Anterior cingulate cortex (tissue), 58 donors: ENCODE results near the gene ITPK1.

Experiments used
- DNase-seq, 58 donors: peaks; one replicate each; lab custom pipeline; 2025; lab: John Stamatoyannopoulos, UW

Gene ITPK1

DNA sequence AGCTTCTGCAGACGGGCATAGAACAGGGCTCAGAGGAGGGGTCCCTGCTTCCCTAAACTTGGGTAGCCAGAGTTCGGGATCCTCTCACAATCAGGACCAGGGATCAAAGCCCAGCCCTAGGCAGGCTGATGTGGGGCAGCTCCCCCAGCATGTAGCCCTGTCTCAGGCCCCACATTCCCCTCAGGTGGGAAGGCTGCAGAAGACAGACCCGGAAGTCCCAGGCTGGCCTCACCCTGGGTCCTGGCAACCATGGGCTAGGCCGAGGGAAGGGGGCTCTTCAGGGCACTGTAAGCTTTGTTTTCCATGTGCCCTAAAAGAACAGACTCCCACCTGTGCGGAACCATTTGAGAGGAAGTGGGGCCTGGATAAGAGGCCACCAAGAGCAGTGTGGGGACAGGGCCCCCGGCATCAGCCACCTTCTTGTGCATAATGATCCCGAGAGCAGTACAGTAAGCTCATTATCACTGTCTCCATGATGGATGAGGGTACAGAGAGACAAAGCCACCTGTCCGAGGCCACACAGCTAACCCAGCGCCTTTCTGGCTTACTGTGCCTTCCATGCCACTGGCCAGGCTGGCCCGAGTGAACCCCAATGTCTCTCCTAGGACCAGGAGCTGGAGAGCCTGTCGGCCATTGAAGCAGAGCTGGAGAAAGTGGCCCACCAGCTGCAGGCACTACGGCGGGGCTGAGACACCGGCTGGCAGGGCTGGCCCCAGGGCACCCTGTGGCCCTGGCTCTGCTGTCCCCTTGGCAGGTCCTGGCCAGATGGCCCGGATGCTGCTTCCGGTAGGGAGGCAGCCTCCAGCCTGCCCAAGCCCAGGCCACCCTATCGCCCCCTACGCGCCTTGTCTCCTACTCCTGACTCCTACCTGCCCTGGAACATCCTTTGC lies 181.3 kb downstream of the ITPK1 start:
- no peak for DNase-seq

- DNase-seq, result no peak
These were observed 182.2 kb downstream of the ITPK1 start for GRCh38 chr14:92933481-92933880.

GRCh38 chr14:92932448-92933395 lies 183.0 kb downstream of the ITPK1 start:
- peak in 7 of 58 donors; percentile 14 to 65 (median 32) for DNase-seq

GRCh38 chr14:92931681-92932447 lies 183.9 kb downstream of the ITPK1 start:
- no peak for DNase-seq

DNA sequence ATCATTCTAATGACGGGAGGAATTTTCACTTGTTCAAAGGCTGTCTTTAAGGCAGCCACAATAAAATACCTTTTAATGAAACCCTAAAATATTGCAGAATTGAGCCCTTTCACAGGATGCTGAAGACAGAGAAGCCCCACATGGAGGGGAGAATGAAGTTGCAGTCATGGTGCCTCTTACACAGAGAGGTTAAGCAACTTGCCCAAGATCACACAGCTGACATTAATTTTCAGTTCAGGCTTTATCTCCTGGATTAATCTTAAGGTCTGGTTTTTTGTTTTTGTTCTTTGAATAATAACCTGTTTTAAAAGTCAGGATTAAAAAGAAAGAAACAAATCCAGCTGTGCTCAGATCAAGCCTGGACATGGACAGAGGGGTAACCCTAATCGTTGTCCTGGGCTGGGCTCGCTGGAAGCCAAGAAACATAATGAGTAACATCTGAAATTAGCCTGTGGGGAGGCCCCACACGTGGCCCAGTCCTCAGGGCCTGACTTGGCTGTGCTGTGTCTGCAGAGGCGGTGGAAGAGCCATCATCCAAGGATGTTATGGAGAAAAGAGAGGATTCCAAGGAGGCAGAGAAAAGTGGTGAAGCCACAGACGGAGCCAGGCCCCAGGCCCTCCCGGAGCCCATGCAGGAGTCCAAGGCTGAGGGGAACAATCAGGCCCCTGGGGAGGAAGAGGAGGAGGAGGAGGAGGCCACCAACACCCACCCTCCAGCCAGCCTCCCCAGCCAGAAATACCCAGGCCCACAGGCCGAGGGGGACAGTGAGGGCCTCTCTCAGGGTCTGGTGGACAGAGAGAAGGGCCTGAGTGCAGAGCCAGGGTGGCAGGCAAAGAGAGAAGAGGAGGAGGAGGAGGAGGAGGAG lies 184.8 kb downstream of the ITPK1 start:
- no peak for DNase-seq

DNA sequence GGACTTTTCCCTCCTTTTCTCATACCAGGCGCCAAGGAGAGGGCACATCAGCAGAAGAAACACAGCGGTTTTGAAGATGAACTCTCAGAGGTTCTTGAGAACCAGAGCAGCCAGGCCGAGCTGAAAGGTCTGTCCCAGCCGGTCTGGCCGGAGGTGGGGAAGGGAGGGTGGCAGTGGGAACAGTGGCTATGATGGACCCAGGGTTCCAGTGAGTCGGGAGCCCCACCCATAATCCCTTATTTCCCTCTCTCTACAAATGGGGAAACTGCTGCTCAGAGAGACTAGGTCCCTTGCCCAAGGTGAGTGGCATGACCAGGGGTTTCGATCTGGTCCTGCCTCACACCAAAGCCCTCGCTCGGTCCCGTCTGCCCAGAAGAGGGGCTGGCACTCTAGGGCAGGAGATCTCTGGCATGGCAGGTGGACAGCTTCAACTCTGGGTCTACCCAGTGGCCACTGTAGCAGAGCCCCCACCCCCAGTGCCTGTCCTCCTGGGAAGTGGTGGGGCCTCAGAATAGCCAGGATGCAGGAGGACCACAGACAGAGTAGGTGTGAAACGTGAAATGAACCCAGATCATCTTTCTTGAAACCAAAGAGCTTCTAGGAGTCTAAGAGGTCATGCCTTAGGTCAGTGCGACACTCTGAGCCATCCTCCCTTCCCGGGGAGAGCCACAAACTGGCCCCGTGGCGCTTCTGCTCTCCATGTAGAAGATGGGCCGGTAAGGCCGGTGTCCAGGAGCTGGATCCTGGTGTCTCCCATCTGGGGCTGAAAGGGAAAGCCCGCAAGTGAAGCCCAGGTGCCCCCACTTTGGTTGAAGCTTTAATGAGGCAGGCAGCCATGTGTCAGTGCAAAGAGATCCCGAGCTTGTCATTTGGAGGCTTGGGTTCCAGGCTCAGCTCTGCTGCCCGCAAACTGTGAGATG lies 185.8 kb downstream of the ITPK1 start:
- DNase-seq, result no peak

GRCh38 chr14:92928961-92929688 lies 186.6 kb downstream of the ITPK1 start:
- DNase-seq, result no peak

DNA sequence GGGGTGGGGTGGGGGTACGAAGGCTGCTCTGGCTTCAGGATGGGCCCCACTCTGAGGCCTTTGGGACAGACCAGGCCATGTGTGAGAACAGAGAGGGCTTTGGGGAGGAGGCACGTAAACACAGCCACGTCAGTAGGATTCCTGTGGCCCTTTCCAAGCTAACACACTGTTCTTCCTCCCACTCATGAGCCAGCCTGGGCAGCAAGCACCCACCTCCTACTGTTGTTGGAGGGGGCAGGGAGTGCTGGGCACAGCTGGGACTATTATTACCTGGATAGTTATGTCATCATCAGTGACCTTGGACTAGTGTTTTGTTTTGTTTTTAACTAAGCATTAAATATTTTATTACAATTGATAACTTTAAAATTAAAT lies 187.5 kb downstream of the ITPK1 start:
- DNase-seq, result peak in 5 of 58 donors; percentile 12 to 65 (median 27)

DNA sequence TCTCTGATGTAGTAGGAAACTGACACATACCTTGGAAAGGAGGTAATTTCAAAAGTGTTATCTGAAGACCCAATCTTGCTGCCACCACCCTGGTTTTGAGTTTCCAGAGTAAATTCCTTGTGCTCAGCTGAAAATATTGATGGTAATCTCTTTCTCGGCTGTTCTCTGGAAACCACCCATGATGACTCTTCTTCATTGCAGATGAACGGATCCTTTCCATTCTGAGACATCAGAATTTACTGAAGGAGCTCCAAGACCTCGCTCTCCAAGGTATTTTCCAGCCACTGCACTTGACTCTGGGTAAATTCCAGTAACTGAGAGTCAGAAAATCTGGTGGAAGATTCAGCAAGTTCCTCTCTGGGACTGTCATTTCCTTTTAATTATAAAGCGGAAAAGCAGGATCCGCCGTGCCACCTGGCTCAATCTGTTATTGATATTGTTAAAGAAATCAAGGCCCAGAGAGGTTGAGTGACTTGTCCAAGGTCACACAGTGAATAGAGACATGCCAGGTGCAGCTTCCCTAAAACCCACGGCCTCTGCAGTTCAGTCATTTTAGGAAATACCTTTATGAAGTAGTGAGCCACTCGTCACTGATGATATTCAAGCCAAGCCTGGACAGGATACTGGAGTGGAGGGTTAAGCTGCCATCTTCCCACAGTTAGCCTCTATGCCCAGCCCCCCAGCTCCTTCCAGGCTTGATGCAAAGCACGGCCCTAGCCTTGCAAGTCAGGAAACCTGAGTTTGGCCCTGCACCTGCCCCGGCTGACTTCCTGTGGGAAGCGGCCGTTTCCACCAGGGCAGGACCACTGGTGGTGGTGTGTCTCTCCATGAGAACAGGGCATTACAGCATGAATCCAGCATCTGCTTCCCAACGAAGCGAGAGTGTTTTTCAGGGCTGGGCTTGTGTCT lies 188.1 kb downstream of the ITPK1 start:
- DNase-seq, result no peak

- no peak for DNase-seq
These were observed 188.8 kb downstream of the ITPK1 start for GRCh38 chr14:92926931-92927330.

- DNase-seq, result no peak
These were observed 189.4 kb downstream of the ITPK1 start for GRCh38 chr14:92926180-92926845.

- peak in 37 of 58 donors; percentile 8 to 82 (median 44) for DNase-seq
These were observed 190.3 kb downstream of the ITPK1 start for GRCh38 chr14:92925446-92925845.

GRCh38 chr14:92924247-92924646 lies 191.5 kb downstream of the ITPK1 start:
- peak in 1 of 58 donors; percentile 12 for DNase-seq

DNA sequence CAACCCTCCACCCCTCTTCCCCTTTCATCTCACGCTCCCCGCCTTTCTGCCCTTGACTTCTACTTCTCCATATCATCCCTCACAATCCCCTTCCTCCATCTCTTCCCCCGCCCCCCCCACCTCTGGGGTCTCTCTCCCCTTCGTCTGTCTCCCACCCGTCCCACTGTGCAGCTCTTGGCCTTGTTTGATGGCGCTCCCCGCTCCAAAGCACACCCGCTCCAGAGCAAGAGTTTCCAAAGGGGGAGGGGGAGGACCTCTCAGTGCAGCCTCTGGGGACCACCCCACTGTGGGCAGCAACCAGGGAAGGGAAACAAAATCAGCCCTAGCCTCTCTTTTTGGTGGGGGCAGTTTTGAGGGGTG lies 192.0 kb downstream of the ITPK1 start:
- DNase-seq, result no peak

DNA sequence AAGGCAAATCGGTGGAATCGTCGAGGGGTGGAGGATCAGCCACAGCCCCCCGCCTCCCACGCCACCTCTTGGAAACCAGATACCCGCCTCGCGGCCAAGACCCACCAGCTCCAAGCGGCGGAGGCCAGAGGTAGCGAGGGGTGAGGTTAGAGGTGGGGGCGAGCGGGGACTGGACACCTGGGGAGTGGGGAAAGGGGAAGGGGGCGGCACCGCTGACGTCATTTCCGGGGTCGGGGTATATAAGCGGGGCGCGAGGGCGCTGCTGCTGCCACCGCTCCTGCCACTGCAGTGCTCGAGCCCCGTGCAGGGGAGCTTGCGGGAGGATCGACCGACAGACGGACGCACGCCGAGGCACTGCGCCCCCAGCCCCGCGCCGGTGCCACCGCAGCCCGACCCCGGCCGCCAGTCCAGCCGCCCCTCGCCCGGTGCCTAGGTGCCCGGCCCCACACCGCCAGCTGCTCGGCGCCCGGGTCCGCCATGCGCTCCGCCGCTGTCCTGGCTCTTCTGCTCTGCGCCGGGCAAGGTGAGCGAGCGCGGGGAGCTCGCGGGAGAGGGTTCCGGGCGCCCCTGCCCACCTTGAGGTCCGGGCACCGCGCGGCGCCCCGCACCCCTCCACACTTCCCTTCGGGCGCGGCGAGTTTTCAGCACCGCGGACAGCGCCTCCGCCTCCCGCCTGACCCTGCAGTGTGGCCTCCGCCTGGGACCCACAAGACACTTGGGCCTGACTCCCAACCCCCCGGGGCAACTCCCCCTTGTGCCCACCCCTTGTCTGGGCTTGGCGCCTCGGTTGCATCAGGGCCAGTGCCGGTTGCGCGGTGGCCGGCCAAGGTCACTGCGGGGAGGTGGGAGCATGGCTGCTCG lies 192.6 kb downstream of the ITPK1 start, which contains the start of gene CHGA:
Gene CHGA (plus strand): TSS at position 268 of the 861 bp plus-strand sequence. CDS start 210 bp downstream, at position 478.
- DNase-seq, result peak in 28 of 58 donors; percentile 9 to 73 (median 30)
